Endodermal cell (in vitro differentiated cells): ENCODE measurements around the gene PMEPA1. TPM values are rescaled to one million over a fixed set of nuclear protein-coding genes. Genes with fewer than 3 reads are reported as not detected.

ENCODE experiments used
- DNase-seq: peaks from one replicate; pipeline ENCODE4 v3.0.0-alpha.2; 2017
- H3K27ac ChIP-seq: 2 replicates; pipeline ENCODE4 v1.5.1; 2013; ENCODE audit warnings: mild to moderate bottlenecking, low read depth, low read length, moderate library complexity
- H3K27me3 ChIP-seq: 2 replicates; pipeline ENCODE4 v1.6.1; 2013; ENCODE audit warnings: mild to moderate bottlenecking, low read length, moderate library complexity; ENCODE audit not compliant: insufficient read depth, control insufficient read depth, poor library complexity, severe bottlenecking
- H3K36me3 ChIP-seq: 2 replicates; pipeline ENCODE4 v1.7.0; 2013; ENCODE audit warnings: mild to moderate bottlenecking, low read length, moderate library complexity; ENCODE audit not compliant: control insufficient read depth, insufficient read depth
- H3K4me1 ChIP-seq: one replicate; pipeline ENCODE4 v1.7.0; 2013; ENCODE audit warnings: low read length; ENCODE audit not compliant: control insufficient read depth, insufficient read depth
- H3K4me3 ChIP-seq: 2 replicates; pipeline ENCODE4 v1.5.1; 2013; ENCODE audit warnings: mild to moderate bottlenecking, low read length, moderate library complexity
- H3K9ac ChIP-seq: 2 replicates; pipeline ENCODE4 v1.6.1; 2013; ENCODE audit warnings: mild to moderate bottlenecking, low read length, moderate library complexity; ENCODE audit not compliant: poor library complexity, severe bottlenecking; ENCODE audit errors: extremely low read depth
- H3K9me3 ChIP-seq: 2 replicates; pipeline ENCODE4 v1.6.1; 2013; ENCODE audit warnings: mild to moderate bottlenecking, low read length, moderate library complexity; ENCODE audit not compliant: control insufficient read depth
- H3K27ac Mint-ChIP-seq: 2 replicates; pipeline ENCODE4 v1.8.0; 2020; ENCODE audit warnings: mixed read lengths
- H3K27me3 Mint-ChIP-seq: 2 replicates; pipeline ENCODE4 v1.8.0; 2021; ENCODE audit warnings: mild to moderate bottlenecking, mixed read lengths; ENCODE audit not compliant: insufficient read depth
- H3K36me3 Mint-ChIP-seq: 2 replicates; pipeline ENCODE4 v1.8.0; 2020; ENCODE audit warnings: low read depth, mixed read lengths
- H3K4me1 Mint-ChIP-seq: 2 replicates; pipeline ENCODE4 v1.8.0; 2020; ENCODE audit warnings: mixed read lengths
- H3K4me3 Mint-ChIP-seq: 2 replicates; pipeline ENCODE4 v1.8.0; 2020; ENCODE audit warnings: mild to moderate bottlenecking, moderate library complexity, mixed read lengths
- H3K9me3 Mint-ChIP-seq: 2 replicates; pipeline ENCODE4 v1.8.0; 2020; ENCODE audit warnings: mild to moderate bottlenecking, mixed read lengths
- WGBS, 2 experiments: methylation state at CpG; one replicate each; pipeline versions ENCODE4 v1.1.5 to v1.1.7; 2013; ENCODE audit warnings: missing lambda C conversion rate in 2 of 2, mixed read lengths in 1 of 2; ENCODE audit not compliant: insufficient coverage in 1 of 2, insufficient read length in 1 of 2; 5-methylcytosine and 5-hydroxymethylcytosine counted together
- total RNA-seq, 2 donors: library from RNA; stranded (reverse); fragmentation: NEBNext Ultra II Directional in 1 of 2; extraction: Animal tissue kit (Norgen Biotek cat#: 25700) in 1 of 2; gene quantifications; 2 replicates in 1 of 2; 3 replicates in 1 of 2; pipeline ENCODE4 v1.2.1, GENCODE V29; 2021
- TF ChIP-seq, protein P1 (sequence below): fragments of 200-600 bp; sonication (generic); conservative IDR thresholded peaks from 2 replicates; pipeline ENCODE4 v1.5.0; 2021; ENCODE audit warnings: antibody characterized with exemption, mild to moderate bottlenecking

PMEPA1 gene
- total RNA-seq, 2 donors from 2014 or later: 18.8 to 37.4 TPM

DNA sequence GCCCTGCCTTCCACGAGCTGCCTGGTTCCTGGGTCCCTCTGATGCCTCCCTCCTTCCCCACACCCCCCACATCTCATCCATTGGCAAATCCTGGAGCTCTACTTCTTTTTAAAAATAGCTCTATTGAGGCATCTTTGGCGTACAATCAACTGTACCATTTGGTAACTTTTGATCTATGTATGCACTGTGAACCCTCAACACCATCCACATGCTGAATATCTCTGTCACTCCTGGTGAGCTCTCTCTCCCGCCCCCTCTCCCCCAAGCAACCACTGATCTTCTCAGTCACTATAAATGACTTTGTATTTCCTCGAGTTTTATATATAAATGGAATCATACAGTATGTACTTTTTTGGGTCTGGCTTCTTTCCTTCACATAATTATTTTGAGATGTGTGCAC is 22.4 kb upstream of the PMEPA1 start:
- Histone ChIP-seq H3K4me3 (no peak overlapping the region), H3K27me3 (peaks cover 11% of the 10 kb centered on the region), H3K9ac (no peak overlapping the region), H3K27ac (no peak overlapping the region), H3K9me3 (no peaks in the 10 kb centered on the region), H3K4me1 (no peaks in the 10 kb centered on the region), H3K36me3 (no peaks in the 10 kb centered on the region)
- TF ChIP-seq, protein P1, sequence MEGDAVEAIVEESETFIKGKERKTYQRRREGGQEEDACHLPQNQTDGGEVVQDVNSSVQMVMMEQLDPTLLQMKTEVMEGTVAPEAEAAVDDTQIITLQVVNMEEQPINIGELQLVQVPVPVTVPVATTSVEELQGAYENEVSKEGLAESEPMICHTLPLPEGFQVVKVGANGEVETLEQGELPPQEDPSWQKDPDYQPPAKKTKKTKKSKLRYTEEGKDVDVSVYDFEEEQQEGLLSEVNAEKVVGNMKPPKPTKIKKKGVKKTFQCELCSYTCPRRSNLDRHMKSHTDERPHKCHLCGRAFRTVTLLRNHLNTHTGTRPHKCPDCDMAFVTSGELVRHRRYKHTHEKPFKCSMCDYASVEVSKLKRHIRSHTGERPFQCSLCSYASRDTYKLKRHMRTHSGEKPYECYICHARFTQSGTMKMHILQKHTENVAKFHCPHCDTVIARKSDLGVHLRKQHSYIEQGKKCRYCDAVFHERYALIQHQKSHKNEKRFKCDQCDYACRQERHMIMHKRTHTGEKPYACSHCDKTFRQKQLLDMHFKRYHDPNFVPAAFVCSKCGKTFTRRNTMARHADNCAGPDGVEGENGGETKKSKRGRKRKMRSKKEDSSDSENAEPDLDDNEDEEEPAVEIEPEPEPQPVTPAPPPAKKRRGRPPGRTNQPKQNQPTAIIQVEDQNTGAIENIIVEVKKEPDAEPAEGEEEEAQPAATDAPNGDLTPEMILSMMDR: no peak
- Mint-ChIP-seq H3K9me3 (no peaks in the 10 kb centered on the region), H3K4me1 (peaks cover 17% of the 10 kb centered on the region), H3K27me3 (peaks cover 23% of the 10 kb centered on the region), H3K36me3 (no peaks in the 10 kb centered on the region), H3K27ac (no peak overlapping the region), H3K4me3 (no peak overlapping the region)
- 82 to 94% methylated on average over 2 to 3 of the region's 4 CpGs for WGBS, 2 experiments
- no peak for DNase-seq

DNA sequence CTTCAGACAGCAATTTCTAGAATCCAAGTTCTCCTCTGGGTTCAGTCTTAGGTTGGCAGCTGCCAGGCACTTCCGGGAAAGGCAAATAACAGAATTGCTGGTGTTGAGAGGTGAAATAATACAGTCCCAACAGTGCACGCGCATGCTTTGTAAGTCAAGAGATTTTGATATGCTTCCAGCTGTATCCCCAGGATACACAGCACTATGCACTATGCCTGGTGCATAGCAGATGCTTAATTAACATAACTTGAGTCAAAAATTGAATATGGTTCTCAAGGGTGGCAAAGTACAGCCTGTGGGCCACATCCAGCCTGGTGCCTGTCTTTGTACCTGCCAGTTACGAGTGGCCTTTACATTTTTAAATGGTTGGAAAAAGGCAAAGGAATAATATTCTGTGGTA is 18.9 kb upstream of the PMEPA1 start:
- H3K4me3 Mint-ChIP-seq: no peak overlapping the region
- H3K9me3 ChIP-seq: no peaks in the 10 kb centered on the region
- peaks cover 4% of the 10 kb centered on the region for H3K27me3 Mint-ChIP-seq
- no peak overlapping the region for H3K4me3 ChIP-seq
- DNase-seq: no peak
- no peaks in the 10 kb centered on the region for H3K4me1 ChIP-seq
- no peaks in the 10 kb centered on the region for H3K36me3 Mint-ChIP-seq
- H3K9ac ChIP-seq: no peak overlapping the region
- no peak overlapping the region for H3K27ac ChIP-seq
- peaks cover 3% of the 10 kb centered on the region for H3K4me1 Mint-ChIP-seq
- 94 to 100% methylated on average over 4 of the region's 4 CpGs for WGBS, 2 experiments
- H3K9me3 Mint-ChIP-seq: no peaks in the 10 kb centered on the region
- no peak overlapping the region for H3K27ac Mint-ChIP-seq
- H3K36me3 ChIP-seq: no peaks in the 10 kb centered on the region
- H3K27me3 ChIP-seq: peaks cover 3% of the 10 kb centered on the region
- TF ChIP-seq, protein P1: no peak

DNA sequence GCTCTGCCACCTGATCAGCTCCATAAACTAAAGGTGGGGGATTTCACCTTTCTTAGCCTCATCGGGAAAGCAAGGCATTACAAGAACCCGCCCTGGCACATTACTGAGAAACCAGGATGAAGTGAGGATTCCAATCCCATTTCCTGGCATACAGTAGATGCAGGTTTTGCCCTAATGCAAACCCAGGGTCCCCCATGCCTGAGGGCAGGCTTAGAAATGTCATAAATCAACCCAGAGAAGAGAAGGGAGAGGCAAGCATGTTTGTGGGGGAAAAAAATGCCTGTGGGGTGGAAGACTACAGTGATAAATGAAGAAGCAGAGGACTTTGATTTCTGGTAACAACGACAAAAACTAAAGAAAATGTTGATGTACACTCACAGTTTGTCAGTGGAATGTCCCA is 18.0 kb upstream of the PMEPA1 start:
- H3K4me3 Mint-ChIP-seq: no peak overlapping the region
- Histone ChIP-seq H3K9ac (no peak overlapping the region), H3K4me3 (no peak overlapping the region), H3K9me3 (no peaks in the 10 kb centered on the region), H3K27me3 (peaks cover 3% of the 10 kb centered on the region), H3K36me3 (no peaks in the 10 kb centered on the region), H3K4me1 (peaks cover 2% of the 10 kb centered on the region), H3K27ac (no peak overlapping the region)
- DNase-seq: no peak
- no peaks in the 10 kb centered on the region for H3K9me3 Mint-ChIP-seq
- H3K36me3 Mint-ChIP-seq: no peaks in the 10 kb centered on the region
- H3K27ac Mint-ChIP-seq: no peak overlapping the region
- 90 to 100% methylated on average over 3 of the region's 3 CpGs for WGBS, 2 experiments
- peaks cover 6% of the 10 kb centered on the region for H3K27me3 Mint-ChIP-seq
- H3K4me1 Mint-ChIP-seq: peaks cover 7% of the 10 kb centered on the region
- TF ChIP-seq, protein P1: no peak
